Smooth muscle cell (in vitro differentiated cells): ENCODE results near the gene KHNYN. TPM values are rescaled to one million over a fixed set of nuclear protein-coding genes. Genes with fewer than 3 reads are reported as not detected.
"Not testable (repeated sequence)": the region's sequence is repeated elsewhere in the genome, so short reads cannot be mapped to it uniquely, and the experiment has no call there.

Source experiments
- DNase-seq: peaks from one replicate; lab custom pipeline; 2025; ENCODE audit not compliant: unreplicated experiment; lab: John Stamatoyannopoulos, UW
- H2AFZ ChIP-seq: fragments of 200-600 bp; sonication (generic); 2 replicates; pipeline ENCODE4 v1.6.0; 2016; ENCODE audit warnings: antibody characterized with exemption, low read depth, mild to moderate bottlenecking
- H3F3A ChIP-seq: fragments of 200-600 bp; sonication (generic); 2 replicates; pipeline ENCODE4 v1.6.0; 2017; ENCODE audit warnings: antibody characterized with exemption, low read depth
- H3K27ac ChIP-seq: fragments of 200-600 bp; sonication (generic); 2 replicates; pipeline ENCODE4 v1.5.1; 2016; ENCODE audit warnings: low read depth, mild to moderate bottlenecking
- H3K27me3 ChIP-seq: fragments of 200-600 bp; sonication (generic); 2 replicates; pipeline ENCODE4 v1.6.1; 2016; ENCODE audit warnings: low read depth, mild to moderate bottlenecking
- H3K36me3 ChIP-seq: fragments of 200-600 bp; sonication (generic); 2 replicates; pipeline ENCODE4 v1.5.1; 2016; ENCODE audit warnings: low read depth
- H3K4me1 ChIP-seq: fragments of 200-600 bp; sonication (generic); 2 replicates; pipeline ENCODE4 v1.5.1; 2016; ENCODE audit warnings: low read depth
- H3K4me2 ChIP-seq: fragments of 200-600 bp; sonication (generic); 2 replicates; pipeline ENCODE4 v1.6.0; 2016; ENCODE audit warnings: mild to moderate bottlenecking
- H3K4me3 ChIP-seq: fragments of 200-600 bp; sonication (generic); 2 replicates; pipeline ENCODE4 v1.5.1; 2016; ENCODE audit warnings: mild to moderate bottlenecking
- H3K79me2 ChIP-seq: fragments of 200-600 bp; sonication (generic); 2 replicates; pipeline ENCODE4 v1.6.0; 2016; ENCODE audit warnings: low read depth, mild to moderate bottlenecking
- H3K9ac ChIP-seq: fragments of 200-600 bp; sonication (generic); 2 replicates; pipeline ENCODE4 v1.6.0; 2016; ENCODE audit warnings: low read depth
- H3K9me3 ChIP-seq: fragments of 200-600 bp; sonication (generic); replicated peaks from 2 replicates; pipeline ENCODE4 v1.5.1; 2016; ENCODE audit warnings: low read depth
- H4K20me1 ChIP-seq: fragments of 200-600 bp; sonication (generic); 2 replicates; pipeline ENCODE4 v1.6.0; 2016; ENCODE audit warnings: low read depth
- WGBS: methylation state at CpG from one replicate; pipeline ENCODE4 v1.1.7; 2016; ENCODE audit warnings: low lambda C conversion rate; 5-methylcytosine and 5-hydroxymethylcytosine counted together
- polyA plus RNA-seq: library from polyadenylated mRNA; unstranded; fragments of >200 nt; fragmentation: Nextera tagmentation; extraction: Ambion mirVana; gene quantifications from 2 replicates; pipeline ENCODE4 v1.2.1, GENCODE V29; 2016
- total RNA-seq: library from RNA; depleted of rRNA; stranded (reverse); fragments of >200 nt; gene quantifications from 2 replicates; pipeline ENCODE4 v1.2.3, GENCODE V29; 2014
- TF ChIP-seq, protein P1 (sequence below): fragments of 200-600 bp; sonication (generic); IDR thresholded peaks from 2 replicates; pipeline ENCODE4 v1.5.1; 2017; ENCODE audit warnings: borderline replicate concordance, mild to moderate bottlenecking, antibody characterized with exemption; ENCODE audit not compliant: insufficient read depth, poor library complexity, severe bottlenecking

The KHNYN gene
- total and polyA plus RNA-seq, 2 experiments from 2014 or later: 28.2 to 43.1 TPM

DNA sequence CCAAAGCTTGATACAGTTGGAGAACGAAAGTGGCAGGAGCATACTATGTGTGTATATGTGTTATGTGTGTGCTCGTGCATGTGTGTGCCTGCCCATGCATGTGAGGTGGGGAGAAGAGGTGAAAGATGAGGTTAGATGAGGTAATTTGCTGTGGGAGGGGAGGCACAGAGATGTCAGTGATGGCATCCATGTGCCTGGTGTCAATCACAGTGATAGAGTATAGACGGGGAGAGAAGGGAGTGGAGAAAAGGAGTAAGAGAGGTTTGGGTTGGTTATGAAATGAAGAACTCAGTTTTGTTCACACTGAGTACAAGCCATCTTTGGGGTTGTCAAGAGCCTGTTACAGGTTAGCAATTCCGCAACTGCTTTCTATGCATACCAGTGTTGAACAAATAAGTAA lies 45.6 kb upstream of the KHNYN start:
- Histone ChIP-seq H3K27ac (no peak overlapping the region), H3K9ac (no peak overlapping the region), H3K27me3 (no peaks in the 10 kb centered on the region), H3K79me2 (no peaks in the 10 kb centered on the region), H3K4me1 (no peaks in the 10 kb centered on the region), H3K4me3 (no peak overlapping the region), H3K9me3 (no peaks in the 10 kb centered on the region), H4K20me1 (no peaks in the 10 kb centered on the region), H2AFZ (no peak overlapping the region), H3K36me3 (no peaks in the 10 kb centered on the region), H3K4me2 (no peak overlapping the region), H3F3A (peaks cover 7% of the 10 kb centered on the region)
- no peak for DNase-seq
- WGBS: 96% methylated on average over 4 of the region's 4 CpGs
- TF ChIP-seq, protein P1, sequence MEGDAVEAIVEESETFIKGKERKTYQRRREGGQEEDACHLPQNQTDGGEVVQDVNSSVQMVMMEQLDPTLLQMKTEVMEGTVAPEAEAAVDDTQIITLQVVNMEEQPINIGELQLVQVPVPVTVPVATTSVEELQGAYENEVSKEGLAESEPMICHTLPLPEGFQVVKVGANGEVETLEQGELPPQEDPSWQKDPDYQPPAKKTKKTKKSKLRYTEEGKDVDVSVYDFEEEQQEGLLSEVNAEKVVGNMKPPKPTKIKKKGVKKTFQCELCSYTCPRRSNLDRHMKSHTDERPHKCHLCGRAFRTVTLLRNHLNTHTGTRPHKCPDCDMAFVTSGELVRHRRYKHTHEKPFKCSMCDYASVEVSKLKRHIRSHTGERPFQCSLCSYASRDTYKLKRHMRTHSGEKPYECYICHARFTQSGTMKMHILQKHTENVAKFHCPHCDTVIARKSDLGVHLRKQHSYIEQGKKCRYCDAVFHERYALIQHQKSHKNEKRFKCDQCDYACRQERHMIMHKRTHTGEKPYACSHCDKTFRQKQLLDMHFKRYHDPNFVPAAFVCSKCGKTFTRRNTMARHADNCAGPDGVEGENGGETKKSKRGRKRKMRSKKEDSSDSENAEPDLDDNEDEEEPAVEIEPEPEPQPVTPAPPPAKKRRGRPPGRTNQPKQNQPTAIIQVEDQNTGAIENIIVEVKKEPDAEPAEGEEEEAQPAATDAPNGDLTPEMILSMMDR: no peak

DNA sequence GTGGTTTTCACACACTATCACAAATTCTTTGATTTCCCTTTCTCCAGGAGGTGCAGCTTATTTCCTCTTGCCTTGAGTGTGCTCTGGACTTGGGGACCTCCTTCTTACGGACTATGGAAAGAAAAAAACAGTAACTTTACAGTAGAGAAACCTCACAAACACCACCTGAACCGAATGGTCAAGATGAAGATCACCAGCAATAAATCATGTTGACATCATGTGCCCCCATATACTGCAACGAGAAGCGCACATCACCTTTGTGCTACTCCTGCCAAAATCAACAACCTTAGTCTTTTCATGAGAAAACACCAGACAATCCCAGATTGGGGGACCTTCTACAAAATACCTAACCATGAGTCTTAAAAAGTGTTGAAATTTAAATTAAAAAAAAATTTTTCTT lies 44.2 kb upstream of the KHNYN start:
- Histone ChIP-seq H3K79me2 (no peaks in the 10 kb centered on the region), H3K9ac (no peak overlapping the region), H3K27me3 (no peaks in the 10 kb centered on the region), H3F3A (peaks cover 10% of the 10 kb centered on the region), H4K20me1 (no peaks in the 10 kb centered on the region), H3K36me3 (no peaks in the 10 kb centered on the region), H3K27ac (no peak overlapping the region), H3K9me3 (no peaks in the 10 kb centered on the region), H2AFZ (no peak overlapping the region), H3K4me2 (no peak overlapping the region), H3K4me3 (no peak overlapping the region), H3K4me1 (no peaks in the 10 kb centered on the region)
- TF ChIP-seq, protein P1: no peak
- no peak for DNase-seq
- WGBS: 88% methylated on average over 4 of the region's 4 CpGs

DNA sequence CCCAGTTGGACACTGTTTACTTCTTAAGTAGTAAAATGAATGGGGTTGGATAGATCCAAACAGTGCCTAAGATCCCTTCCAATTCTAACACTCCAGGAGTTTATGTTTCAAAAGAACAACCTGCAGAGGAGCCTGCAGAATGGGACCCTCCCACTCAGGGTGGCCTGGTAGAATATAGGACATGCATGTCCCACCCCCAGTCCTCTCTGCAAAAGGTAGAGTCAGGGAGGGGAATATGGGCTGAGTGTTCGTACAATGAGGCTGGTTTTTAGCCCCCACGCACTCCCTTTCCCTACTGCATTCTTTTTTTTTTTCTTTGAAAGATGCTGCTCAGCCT lies 42.8 kb upstream of the KHNYN start:
- no peak overlapping the region for H2AFZ ChIP-seq
- H3K27ac ChIP-seq: no peak overlapping the region
- no peaks in the 10 kb centered on the region for H3K27me3 ChIP-seq
- DNase-seq: no peak
- TF ChIP-seq, protein P1: no peak
- no peaks in the 10 kb centered on the region for H3K4me1 ChIP-seq
- H4K20me1 ChIP-seq: no peaks in the 10 kb centered on the region
- H3K4me3 ChIP-seq: no peak overlapping the region
- H3K4me2 ChIP-seq: no peak overlapping the region
- H3K9ac ChIP-seq: no peak overlapping the region
- no peaks in the 10 kb centered on the region for H3K79me2 ChIP-seq
- H3K36me3 ChIP-seq: no peaks in the 10 kb centered on the region
- H3F3A ChIP-seq: peaks cover 13% of the 10 kb centered on the region
- no peaks in the 10 kb centered on the region for H3K9me3 ChIP-seq
- WGBS: 88% methylated on average over 2 of the region's 2 CpGs

DNA sequence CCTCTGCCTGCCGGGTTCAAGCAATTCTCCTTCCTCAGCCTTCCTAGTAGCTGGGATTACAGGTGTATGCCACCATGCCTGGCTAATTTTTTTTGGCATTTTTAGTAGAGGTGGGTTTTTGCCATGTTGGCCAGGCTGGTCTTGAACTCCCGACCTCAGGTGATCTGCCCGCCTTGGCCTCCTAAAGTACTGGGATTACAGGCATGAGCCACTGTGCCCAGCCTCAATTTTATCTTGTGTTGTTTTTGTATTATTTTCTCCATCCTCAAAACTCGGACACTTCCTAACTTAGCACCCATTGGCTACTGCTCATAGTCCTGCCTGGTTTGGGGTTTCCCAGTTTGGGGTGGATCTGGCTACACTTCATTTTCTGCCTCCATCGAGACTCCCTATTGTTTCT lies 42.2 kb upstream of the KHNYN start:
- not testable (repeated sequence) for DNase-seq, H3K4me1 ChIP-seq, H4K20me1 ChIP-seq, H3K4me2 ChIP-seq, H3K27ac ChIP-seq, H3K36me3 ChIP-seq, H3K79me2 ChIP-seq, H3K9me3 ChIP-seq, H2AFZ ChIP-seq, H3K27me3 ChIP-seq, H3K9ac ChIP-seq, H3K4me3 ChIP-seq
- 94% methylated on average over 5 of the region's 5 CpGs for WGBS
- H3F3A ChIP-seq: peaks cover 15% of the 10 kb centered on the region
